HFF-Myc (cell line): ENCODE results near the gene NRDC.

Experiments used
- DNase-seq: peaks from one replicate; pipeline ENCODE4 v3.0.0-alpha.2; 2011; ENCODE audit warnings: low read depth; ENCODE audit errors: extremely low read depth
- H3K4me3 ChIP-seq: replicated peaks from 2 replicates; pipeline ENCODE4 v1.5.1; 2011; ENCODE audit warnings: low read depth, mild to moderate bottlenecking, control low read depth, low read length
- CTCF ChIP-seq: IDR thresholded peaks from 2 replicates; pipeline ENCODE4 v1.5.1; 2012; ENCODE audit warnings: mild to moderate bottlenecking, low read depth, low read length, control low read depth; ENCODE audit errors: missing control alignments

Gene NRDC

GRCh38 chr1:51847294-51847920 lies 31.1 kb downstream of the NRDC start:
- no peak for DNase-seq
- no peak for TF ChIP-seq CTCF
- no peak overlapping the region for H3K4me3 ChIP-seq

GRCh38 chr1:51843948-51844347 lies 34.6 kb downstream of the NRDC start:
- no peak for TF ChIP-seq CTCF
- no peak for DNase-seq
- H3K4me3 ChIP-seq = no peak overlapping the region

GRCh38 chr1:51842261-51842660 lies 36.3 kb downstream of the NRDC start:
- no peak for DNase-seq
- no peak for TF ChIP-seq CTCF
- H3K4me3 ChIP-seq = no peak overlapping the region

- H3K4me3 ChIP-seq = no peak overlapping the region
- TF ChIP-seq CTCF = no peak
- no peak for DNase-seq
Observed at GRCh38 chr1:51840743-51841461, 37.6 kb downstream of the NRDC start.

GRCh38 chr1:51840182-51840581 lies 38.3 kb downstream of the NRDC start:
- no peak for TF ChIP-seq CTCF
- no peak for DNase-seq
- H3K4me3 ChIP-seq = no peak overlapping the region

GRCh38 chr1:51839094-51839493 lies 39.4 kb downstream of the NRDC start:
- no peak for DNase-seq
- TF ChIP-seq CTCF = no peak
- H3K4me3 ChIP-seq = no peak overlapping the region
